ENCODE data around the gene TTLL13. TPM values are rescaled to one million over a fixed set of nuclear protein-coding genes. Genes with fewer than 3 reads are reported as not detected.

Gene TTLL13
- total RNA-seq, 1 donor from 2014 or later = not detected

GRCh38 chr15:90211440-90212143, 37.8 kb upstream of the TTLL13 start:
- intact Hi-C loops (cut with DNase I) = no loop called here
- H3K27ac ChIP-seq = peak overlapping the region; percentile 36
- no peaks in the 10 kb centered on the region for H3K27me3 ChIP-seq (ENCODE audit: low read depth)
- no peaks in the 10 kb centered on the region for H3K9me3 ChIP-seq
- peak; percentile 44 to 51 for ATAC-seq
- DNase-seq = no peak
- H3K36me3 ChIP-seq = peaks cover 18% of the 10 kb centered on the region
- H3K4me3 ChIP-seq = no peak overlapping the region
- H3K4me1 ChIP-seq = peaks cover 48% of the 10 kb centered on the region
- TF ChIP-seq CTCF (IDR thresholded peaks at IDR 0.05) = no peak

- Histone ChIP-seq H3K4me3 (no peak overlapping the region), H3K9me3 (no peaks in the 10 kb centered on the region), H3K4me1 (peaks cover 48% of the 10 kb centered on the region), H3K36me3 (peaks cover 12% of the 10 kb centered on the region), H3K27me3 (ENCODE audit: low read depth) (no peaks in the 10 kb centered on the region), H3K27ac (peak overlapping the region; percentile 58)
- DNase-seq (no peak), ATAC-seq (peak; percentile 50 to 74)
- intact Hi-C loops (cut with DNase I) = no loop called here
- no peak for TF ChIP-seq CTCF (IDR thresholded peaks at IDR 0.05)
Measured at GRCh38 chr15:90212221-90213098, 36.9 kb upstream of the TTLL13 start.

- Histone ChIP-seq H3K27ac (peak overlapping the region; percentile 58), H3K27me3 (ENCODE audit: low read depth) (no peaks in the 10 kb centered on the region), H3K36me3 (peaks cover 20% of the 10 kb centered on the region), H3K4me3 (no peak overlapping the region), H3K4me1 (peaks cover 48% of the 10 kb centered on the region), H3K9me3 (no peaks in the 10 kb centered on the region)
- no peak for DNase-seq
- TF ChIP-seq CTCF (IDR thresholded peaks at IDR 0.05) = no peak
- ATAC-seq = peak; percentile 81 to 86
- intact Hi-C loops (cut with DNase I) = no loop called here
Measured at GRCh38 chr15:90213122-90213817, 36.1 kb upstream of the TTLL13 start.

- peaks cover 48% of the 10 kb centered on the region for H3K4me1 ChIP-seq
- H3K9me3 ChIP-seq = no peaks in the 10 kb centered on the region
- H3K4me3 ChIP-seq = no peak overlapping the region
- intact Hi-C loops (cut with DNase I) = no loop called here
- H3K36me3 ChIP-seq = peaks cover 24% of the 10 kb centered on the region
- peak overlapping the region; percentile 58 for H3K27ac ChIP-seq
- DNase-seq = no peak
- no peaks in the 10 kb centered on the region for H3K27me3 ChIP-seq (ENCODE audit: low read depth)
- peak; percentile 5 to 45 for ATAC-seq
- no peak for TF ChIP-seq CTCF (IDR thresholded peaks at IDR 0.05)
Measured at GRCh38 chr15:90213818-90214204, 35.5 kb upstream of the TTLL13 start.

GRCh38 chr15:90214553-90215196, 34.7 kb upstream of the TTLL13 start:
- Histone ChIP-seq H3K27me3 (ENCODE audit: low read depth) (no peaks in the 10 kb centered on the region), H3K36me3 (peaks cover 24% of the 10 kb centered on the region), H3K4me3 (no peak overlapping the region), H3K4me1 (peaks cover 48% of the 10 kb centered on the region), H3K9me3 (no peaks in the 10 kb centered on the region), H3K27ac (no peak overlapping the region)
- ATAC-seq (no peak), DNase-seq (no peak)
- TF ChIP-seq CTCF (IDR thresholded peaks at IDR 0.05) = peak; percentile 22
- intact Hi-C loops (cut with DNase I) = no loop called here
